ENCODE results near the gene HCN3. TPM values are rescaled to one million over a fixed set of nuclear protein-coding genes. Genes with fewer than 3 reads are reported as not detected.
"Not testable (repeated sequence)": the region's sequence is repeated elsewhere in the genome, so short reads cannot be mapped to it uniquely, and the experiment has no call there.

HCN3 gene
- total and polyA plus RNA-seq, 3 donors from 2014 or later, result 2.2 to 3.8 (median 3.5) TPM

GRCh38 chr1:155244368-155245162, 32.7 kb upstream of the HCN3 start:
- Histone ChIP-seq H3K4me1 (peaks cover 8% of the 10 kb centered on the region), H3K27me3 (no peaks in the 10 kb centered on the region), H3K27ac (peak overlapping the region; percentile 81 to 94), H3K36me3 (ENCODE audit: low read depth, missing control alignments) (no peaks in the 10 kb centered on the region), H3K9me3 (no peaks in the 10 kb centered on the region), H3K4me3 (peak overlapping the region; percentile 64 to 72)
- 1% methylated on average over 53 of the region's 53 CpGs for WGBS, 2 donors
- intact Hi-C loops (cut with DNase I; ENCODE audit: low total_unique reads), result no loop called here
- peak; percentile 98 for DNase-seq
- TF ChIP-seq POLR2A (IDR thresholded peaks at IDR 0.05) (peak; percentile 16), CTCF (IDR thresholded peaks at IDR 0.05) (peak; percentile 74 to 94 (median 93))

- TF ChIP-seq CTCF (IDR thresholded peaks at IDR 0.05) (no peak), POLR2A (IDR thresholded peaks at IDR 0.05) (no peak)
- WGBS, 2 donors, result 42 to 48% methylated on average over 8 of the region's 8 CpGs
Observed at GRCh38 chr1:155245163-155245524, 32.1 kb upstream of the HCN3 start.

GRCh38 chr1:155246796-155247195, 30.5 kb upstream of the HCN3 start:
- H3K4me3 ChIP-seq; intact Hi-C loops (cut with DNase I; ENCODE audit: low total_unique reads); H3K27me3 ChIP-seq; H3K9me3 ChIP-seq; H3K36me3 ChIP-seq (ENCODE audit: low read depth, missing control alignments); DNase-seq; H3K27ac ChIP-seq: not testable (repeated sequence)
- 94 to 96% methylated on average over 3 of the region's 3 CpGs for WGBS, 2 donors
- peaks cover 21% of the 10 kb centered on the region for H3K4me1 ChIP-seq

More at GRCh38 chr1:155245163-155245524, 32.1 kb upstream of the HCN3 start:
- H3K4me1 ChIP-seq, result peaks cover 8% of the 10 kb centered on the region
- no peaks in the 10 kb centered on the region for H3K27me3 ChIP-seq
- DNase-seq, result no peak
- intact Hi-C loops (cut with DNase I; ENCODE audit: low total_unique reads), result no loop called here
- H3K36me3 ChIP-seq (ENCODE audit: low read depth, missing control alignments), result no peaks in the 10 kb centered on the region
- peak overlapping the region; percentile 64 to 72 for H3K4me3 ChIP-seq
- no peaks in the 10 kb centered on the region for H3K9me3 ChIP-seq
- H3K27ac ChIP-seq, result peak overlapping the region; percentile 81 to 94

GRCh38 chr1:155247667-155248553, 29.4 kb upstream of the HCN3 start:
- H3K9me3 ChIP-seq, result no peaks in the 10 kb centered on the region
- TF ChIP-seq CTCF (IDR thresholded peaks at IDR 0.05) (no peak), POLR2A (IDR thresholded peaks at IDR 0.05) (no peak)
- intact Hi-C loops (cut with DNase I; ENCODE audit: low total_unique reads), result no loop called here
- H3K4me3 ChIP-seq, result no peak overlapping the region
- no peaks in the 10 kb centered on the region for H3K27me3 ChIP-seq
- no peak for DNase-seq
- peaks cover 24% of the 10 kb centered on the region for H3K4me1 ChIP-seq
- no peak overlapping the region for H3K27ac ChIP-seq
- 86 to 91% methylated on average over 18 to 26 of the region's 26 CpGs for WGBS, 2 donors
- H3K36me3 ChIP-seq (ENCODE audit: low read depth, missing control alignments), result no peaks in the 10 kb centered on the region

GRCh38 chr1:155250246-155250632, 27.0 kb upstream of the HCN3 start:
- Histone ChIP-seq H3K27me3 (no peaks in the 10 kb centered on the region), H3K4me1 (peaks cover 33% of the 10 kb centered on the region), H3K9me3 (no peaks in the 10 kb centered on the region), H3K27ac (no peak overlapping the region), H3K4me3 (peak overlapping the region; percentile 5 to 47), H3K36me3 (ENCODE audit: low read depth, missing control alignments) (no peaks in the 10 kb centered on the region)
- no peak for TF ChIP-seq CTCF (IDR thresholded peaks at IDR 0.05)
- TF ChIP-seq POLR2A (IDR thresholded peaks at IDR 0.05), result no peak
- 40% methylated on average over 24 of the region's 28 CpGs; no CpG with 5 or more reads in 1 of the 2 donors for WGBS, 2 donors
- intact Hi-C loops (cut with DNase I; ENCODE audit: low total_unique reads), result loop anchor here (10.0 kb wide), 2 partner anchors 75 to 345 kb away; partner anchors contain the start of gene RUSC1
- no peak for DNase-seq

Data from testis (tissue), 3 donors.